NCI-H510A treated with DMSO at 0.1 percent for 48 hours (cell line): Measurements from ENCODE around the gene ZNF274.
"Not testable (repeated sequence)": the region's sequence is repeated elsewhere in the genome, so short reads cannot be mapped to it uniquely, and the experiment has no call there.

ENCODE experiments used
- DNase-seq: peaks from one replicate; lab custom pipeline; 2025; lab: John Stamatoyannopoulos, UW

Gene ZNF274

GRCh38 chr19:58212336-58213074, 29.6 kb downstream of the ZNF274 start:
- DNase-seq, result no peak

DNA sequence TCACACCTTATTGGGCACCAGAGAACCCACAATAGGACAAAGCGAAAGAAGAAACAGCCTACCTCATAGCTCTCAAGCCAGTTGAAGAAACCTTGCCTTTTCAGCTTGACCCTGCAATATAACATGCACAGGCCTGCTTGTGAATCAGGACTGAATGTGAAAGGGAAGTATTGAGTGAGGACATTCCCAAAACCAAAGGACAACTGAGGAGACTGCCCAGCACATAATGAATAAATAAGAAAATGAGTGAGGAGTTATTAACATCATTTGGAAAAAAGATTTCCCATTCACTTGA, 30.2 kb downstream of the ZNF274 start:
- DNase-seq, result no peak

DNA sequence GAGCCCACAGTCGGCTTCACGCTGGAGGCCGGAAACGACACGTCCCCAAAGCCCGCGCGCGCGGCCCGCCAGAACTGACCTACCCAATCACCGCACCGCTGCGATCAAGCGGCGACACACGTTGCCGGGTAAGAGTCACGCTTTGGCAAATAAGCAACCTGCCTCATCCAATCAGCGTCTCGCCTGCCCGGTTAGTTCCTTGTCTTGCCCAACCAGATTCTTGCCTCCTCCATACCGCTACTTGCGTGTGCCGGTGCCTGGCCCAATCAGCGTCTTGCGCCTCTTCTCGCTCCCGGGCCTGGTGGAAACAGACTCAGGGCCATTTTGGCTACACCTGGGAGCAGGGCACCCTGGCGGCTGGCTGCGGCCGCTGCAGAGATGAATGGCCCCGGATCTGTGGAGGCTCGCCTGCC, 34.2 kb downstream of the ZNF274 start:
- no peak for DNase-seq

DNA sequence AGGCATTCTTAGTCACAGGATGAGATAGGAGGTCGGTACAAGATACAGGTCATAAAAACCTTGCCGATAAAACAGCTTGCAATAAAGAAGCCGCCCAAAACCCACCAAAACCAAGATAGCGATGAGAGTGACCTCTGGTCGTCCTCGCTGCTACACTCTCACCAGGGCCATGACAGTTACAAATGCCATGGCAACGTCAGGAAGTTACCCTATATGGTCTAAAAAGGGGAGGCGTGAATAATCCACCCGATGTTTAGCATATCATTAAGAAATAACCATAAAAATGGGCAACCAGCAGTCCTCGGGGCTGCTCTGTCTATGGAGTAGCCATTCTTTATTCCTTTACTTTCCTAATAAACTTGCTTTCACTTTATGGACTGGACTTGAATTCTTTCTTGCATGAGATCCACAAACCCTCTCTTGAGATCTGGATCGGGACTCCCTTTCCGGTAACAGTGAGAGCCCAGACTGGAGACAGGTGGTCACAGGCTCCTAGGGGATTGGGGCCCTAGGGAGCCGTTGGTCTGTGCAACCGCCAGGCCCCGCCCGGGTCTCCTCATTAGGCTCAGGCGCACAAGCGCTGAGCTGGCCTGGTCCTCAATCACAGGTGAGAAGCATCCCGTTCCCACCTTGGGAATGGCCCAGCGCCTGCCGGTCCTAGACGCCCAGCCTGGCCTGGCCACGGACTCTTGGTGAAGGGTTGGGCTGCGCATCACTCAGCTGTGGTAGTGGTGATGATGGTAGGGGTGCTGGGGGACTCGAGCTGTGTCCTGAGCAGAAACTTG, 34.9 kb downstream of the ZNF274 start:
- DNase-seq, result no peak

DNA sequence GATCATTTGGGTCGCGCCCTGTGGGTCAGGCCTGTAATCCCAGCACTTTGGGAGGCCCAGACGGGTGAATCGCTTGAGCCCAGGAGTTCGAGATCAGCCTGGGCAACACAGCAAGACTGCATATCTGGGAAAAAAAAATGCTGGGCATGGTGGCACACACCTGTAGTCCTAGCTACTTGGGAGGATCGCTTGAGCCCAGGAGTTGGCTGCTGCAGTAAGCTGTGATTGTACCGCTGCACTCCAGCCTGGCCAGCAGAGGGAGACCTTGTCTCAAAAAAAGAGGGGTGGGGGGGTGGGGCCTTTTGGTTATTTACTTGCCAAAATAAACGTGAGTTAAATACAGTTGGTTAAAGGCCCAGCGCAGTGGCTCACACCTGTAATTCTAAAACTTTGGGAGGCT, 36.0 kb downstream of the ZNF274 start:
- no peak for DNase-seq

- peak; percentile 63 for DNase-seq
These were observed 45.2 kb downstream of the ZNF274 start for GRCh38 chr19:58227964-58228584.

DNA sequence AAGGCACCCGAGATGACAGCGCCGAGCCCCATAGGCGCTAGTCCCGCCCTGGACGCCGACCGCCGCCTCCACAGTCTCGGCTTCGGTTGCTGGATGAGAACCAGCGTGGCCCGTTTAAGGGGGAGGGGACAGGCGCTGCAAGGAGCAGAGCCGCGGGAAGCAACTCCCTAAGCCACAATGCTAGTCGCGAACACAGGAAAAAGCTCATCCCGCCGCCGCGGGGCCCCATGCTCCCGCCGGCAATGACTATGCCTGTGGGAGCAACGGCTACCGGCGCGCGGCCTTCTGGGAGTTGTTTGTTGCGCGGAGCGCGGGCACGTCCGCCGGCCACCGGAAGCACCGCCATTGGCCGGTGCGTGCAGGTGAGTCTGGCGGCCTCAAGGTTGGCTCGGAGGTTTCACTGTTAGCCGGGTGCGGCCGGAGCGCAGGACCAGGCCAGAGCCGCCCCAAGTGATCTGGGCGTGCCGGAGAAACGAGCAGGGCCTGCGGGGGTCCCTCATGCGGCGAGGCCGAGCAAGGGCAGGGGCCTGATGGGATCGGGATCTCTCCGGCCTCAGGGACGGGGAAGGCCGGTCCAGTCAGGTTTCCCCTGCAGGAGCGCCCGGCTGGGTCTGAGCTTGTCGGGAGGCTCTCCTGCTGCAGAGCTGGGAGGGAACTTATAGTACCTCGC, 45.9 kb downstream of the ZNF274 start, which contains the start of gene ZNF544:
Gene ZNF544 (plus strand): TSS at position 330 of the 670 bp plus-strand sequence. CDS start 15,110 bp downstream, outside the sequence.
- peak; percentile 73 for DNase-seq

GRCh38 chr19:58229255-58229639, 46.4 kb downstream of the ZNF274 start:
- DNase-seq, result no peak

- no peak for DNase-seq
These were observed 54.5 kb downstream of the ZNF274 start for GRCh38 chr19:58237324-58237723.

DNA sequence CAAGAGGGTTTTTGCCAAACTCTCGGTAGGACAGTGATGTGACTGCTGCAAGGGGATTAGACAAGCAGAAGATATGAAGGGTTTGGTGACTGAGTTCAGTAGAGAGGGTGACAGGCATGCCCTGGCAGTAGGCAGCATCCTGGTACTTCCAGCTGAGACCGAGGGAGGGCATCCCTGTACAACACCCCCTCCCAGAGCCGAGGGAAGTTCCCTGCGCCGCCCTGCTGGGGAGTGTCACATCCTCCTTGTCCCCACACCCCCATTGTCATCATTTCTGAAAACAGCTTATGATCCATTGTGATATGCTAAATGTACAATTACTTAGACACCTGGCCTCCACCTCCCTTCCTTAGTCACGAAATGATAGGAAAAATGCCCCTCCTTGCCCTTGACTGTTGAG, 60.5 kb downstream of the ZNF274 start:
- DNase-seq, result no peak

DNA sequence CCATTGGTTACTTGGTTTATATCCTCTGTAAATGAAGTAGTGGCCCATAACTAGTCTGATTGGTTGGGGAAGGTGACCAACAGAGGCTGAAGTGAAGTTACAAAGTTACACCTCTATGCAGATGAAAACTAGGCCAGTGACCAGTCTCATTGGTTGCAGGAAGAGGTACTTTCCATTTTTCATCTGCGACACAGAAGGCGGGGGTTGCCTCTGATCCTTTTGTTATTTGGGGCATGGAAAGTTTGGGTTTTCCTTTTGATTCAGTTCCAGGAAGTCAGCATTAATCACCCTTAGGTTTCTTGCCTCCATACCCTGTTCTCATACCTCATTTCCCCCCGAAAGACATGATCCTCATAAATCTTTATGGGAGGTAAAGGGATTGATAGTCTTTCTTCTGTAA, 66.0 kb downstream of the ZNF274 start:
- no peak for DNase-seq

- no peak for DNase-seq
These were observed 69.3 kb downstream of the ZNF274 start for GRCh38 chr19:58252102-58252685.

DNA sequence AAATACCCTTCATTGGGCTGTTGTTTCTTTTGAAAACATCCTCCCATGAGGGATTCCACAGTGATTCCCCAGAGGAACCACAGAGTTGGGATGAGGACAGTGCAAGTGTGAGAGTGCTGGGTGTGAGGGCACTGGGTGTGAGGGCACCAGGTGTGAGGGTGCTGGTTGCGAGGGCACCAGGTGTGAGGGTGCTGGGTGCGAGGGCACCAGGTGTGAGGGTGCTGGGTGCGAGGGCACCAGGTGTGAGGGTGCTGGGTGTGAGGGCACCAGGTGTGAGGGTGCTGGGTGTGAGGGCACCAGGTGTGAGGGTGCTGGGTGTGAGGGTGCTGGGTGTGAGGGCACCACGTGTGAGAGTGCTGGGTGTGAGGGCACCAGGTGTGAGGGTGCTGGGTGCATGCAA, 75.4 kb downstream of the ZNF274 start:
- not testable (repeated sequence) for DNase-seq

GRCh38 chr19:58261600-58261967, 78.7 kb downstream of the ZNF274 start:
- no peak for DNase-seq

GRCh38 chr19:58261968-58262921, 79.4 kb downstream of the ZNF274 start:
- no peak for DNase-seq

- DNase-seq, result no peak
These were observed 80.0 kb downstream of the ZNF274 start for GRCh38 chr19:58262922-58263296.
